ENCODE results near the gene DPF3.

DPF3 gene

DNA sequence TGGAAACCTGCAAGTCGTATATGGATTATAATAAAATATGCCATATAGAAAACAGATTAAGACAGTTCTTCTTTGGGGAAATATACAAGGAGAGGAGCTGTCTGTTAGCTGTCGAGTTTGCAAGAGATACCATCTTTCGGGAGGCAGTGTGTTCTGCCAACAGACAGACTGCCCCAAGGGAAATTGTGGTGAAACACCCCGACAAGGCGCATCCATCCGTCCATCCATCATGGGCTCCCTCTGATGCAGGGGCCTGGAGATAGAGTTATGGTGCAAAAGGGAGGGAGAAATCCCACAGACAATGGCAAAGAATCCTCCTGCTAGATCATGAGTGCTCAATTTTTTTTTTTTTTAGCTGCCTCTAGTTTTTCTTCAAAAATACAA is 156.3 kb downstream of the DPF3 start:
- DNase-seq, result no peak

DNA sequence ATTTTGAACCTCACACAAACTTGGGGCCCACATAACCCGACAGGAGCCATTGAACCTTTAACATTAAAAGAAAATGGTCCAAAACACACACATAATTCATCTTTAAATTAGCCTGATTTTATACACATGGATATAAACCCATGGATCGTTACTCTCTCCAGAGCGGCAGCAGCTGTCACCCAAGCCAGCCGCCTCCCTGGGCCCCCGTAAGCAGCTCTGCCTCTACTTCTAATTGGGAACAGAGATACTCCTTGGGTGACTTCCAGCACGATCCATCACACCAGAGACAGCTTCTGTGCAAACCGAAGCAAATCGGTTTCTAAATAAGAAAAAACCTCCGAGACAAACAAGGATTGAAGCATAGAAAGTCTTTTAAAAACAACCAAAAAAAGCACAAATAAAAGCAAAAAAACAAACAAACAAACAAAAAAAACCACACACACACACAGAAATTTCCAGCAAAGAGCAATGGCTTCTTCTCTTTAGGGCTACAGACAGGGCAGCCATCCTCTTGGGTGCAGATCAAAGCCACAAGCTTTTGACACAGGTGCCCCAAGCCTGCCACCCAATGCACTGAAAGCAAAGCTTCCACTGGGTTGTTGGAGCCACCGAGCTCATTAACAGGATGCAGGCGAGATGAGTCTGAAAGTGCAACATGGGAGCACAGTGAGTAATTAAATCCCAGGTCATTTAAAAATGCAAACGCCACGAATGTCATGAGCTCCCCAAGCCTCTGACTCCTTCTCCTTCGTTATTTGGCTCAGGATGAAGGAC is 156.9 kb downstream of the DPF3 start:
- DNase-seq, result no peak

DNA sequence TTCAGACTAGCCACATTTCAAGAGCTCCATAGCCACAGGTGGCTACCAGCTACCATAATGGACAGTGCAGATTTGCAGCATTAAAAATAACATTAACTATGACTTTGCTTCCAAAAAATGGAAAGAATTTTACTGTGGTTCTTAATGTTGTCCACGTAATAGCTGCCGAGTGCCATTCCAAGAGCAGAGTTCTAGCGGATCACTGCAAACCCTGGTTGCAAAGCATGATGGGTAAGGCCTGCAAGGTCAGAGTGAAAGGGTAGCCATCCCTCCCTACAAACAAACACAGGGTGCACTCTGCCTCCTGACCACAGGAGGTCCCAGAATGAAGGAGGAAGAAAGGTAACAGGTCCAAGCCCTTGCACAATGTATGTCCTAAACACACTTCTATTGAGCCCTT is 157.6 kb downstream of the DPF3 start:
- DNase-seq, result no peak

DNA sequence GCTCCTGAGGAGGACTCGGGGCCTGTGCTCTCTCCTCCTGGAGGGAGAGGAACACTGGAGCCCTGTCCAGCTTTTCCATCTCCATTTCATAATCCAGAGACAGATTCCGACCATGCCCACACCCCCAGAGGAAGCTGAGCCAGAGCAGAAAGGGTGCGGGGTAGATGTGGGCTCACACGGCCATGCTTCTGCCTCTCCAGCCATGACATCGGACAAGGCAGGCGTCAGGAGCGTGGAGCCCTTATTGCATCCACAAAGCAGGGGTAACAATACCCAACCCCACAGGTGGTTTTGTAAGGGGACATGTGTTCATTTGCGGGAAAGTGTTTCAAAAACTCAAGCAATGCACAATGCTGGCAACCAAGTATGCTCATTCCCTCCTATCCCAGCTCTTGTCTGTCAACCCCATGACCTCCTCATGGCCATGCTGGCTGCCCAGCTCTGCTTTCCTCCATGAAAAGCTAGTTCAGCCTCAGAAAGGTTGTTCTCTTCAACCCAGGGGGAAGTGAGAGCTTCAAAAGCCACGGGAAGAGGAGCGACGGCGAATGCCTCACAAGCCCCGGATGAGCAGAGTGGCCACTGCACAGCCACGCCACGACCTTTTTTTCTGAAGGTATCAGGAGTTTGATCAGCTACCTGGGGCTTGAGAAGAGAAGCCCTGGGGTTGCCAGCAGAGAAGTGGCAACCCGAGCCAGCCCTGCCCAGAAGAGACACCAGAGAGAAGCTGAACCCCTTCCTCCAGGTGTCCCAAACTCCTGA is 161.7 kb downstream of the DPF3 start:
- no peak for DNase-seq

DNA sequence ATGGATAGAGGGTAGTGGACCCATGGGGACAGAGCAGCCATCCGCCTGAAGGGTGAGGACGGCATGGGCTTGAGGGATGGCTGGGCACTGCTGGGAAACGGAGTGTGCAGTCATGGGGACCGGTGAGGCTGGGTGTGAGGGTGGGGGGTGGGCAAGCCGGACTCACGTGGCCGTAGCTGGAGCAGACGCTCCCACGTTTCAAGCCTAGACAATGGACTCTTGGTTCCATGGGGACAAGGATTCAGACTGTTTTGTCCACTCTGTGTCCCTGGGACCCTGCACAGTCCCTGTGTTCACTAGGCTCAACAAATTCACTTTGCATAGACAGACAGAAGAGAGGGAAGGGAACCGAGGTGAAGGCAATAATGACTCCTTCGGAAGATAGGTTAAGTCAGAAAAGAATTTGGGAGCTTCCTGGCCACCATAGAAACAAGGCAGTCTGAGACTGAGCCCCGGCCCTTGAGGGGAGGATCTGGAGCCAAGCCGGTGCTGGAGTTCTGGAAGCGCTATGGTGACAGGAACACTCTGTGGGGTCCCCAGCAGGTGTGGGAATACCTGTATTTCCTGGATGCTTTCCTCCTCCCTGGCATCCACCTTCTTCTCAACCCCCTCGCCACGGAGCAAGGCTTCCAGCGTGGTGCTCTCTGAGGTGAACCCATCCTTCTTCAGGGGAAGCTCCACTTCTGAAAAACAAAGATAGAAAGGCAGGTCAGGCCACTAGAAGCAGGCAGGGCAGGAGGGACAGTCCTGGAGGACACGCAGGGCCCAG is 162.5 kb downstream of the DPF3 start:
- DNase-seq, result no peak

DNA sequence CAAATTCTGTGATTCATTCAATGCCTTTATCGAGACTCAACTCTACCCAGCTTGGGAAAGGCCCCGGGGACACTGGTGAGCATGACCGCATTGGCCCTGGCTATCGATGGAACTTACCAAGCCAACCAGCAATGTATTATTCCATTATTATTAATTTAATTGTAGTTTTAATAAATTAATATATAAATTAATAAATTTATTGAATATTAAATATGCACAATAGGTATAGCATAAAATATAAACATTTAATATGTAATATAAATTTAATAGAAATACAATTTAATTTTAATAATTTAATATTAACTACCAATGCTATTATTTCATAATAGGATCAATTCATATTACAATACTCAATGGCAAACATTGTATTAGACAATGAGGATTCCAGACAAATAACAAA is 163.4 kb downstream of the DPF3 start:
- DNase-seq, result no peak

DNA sequence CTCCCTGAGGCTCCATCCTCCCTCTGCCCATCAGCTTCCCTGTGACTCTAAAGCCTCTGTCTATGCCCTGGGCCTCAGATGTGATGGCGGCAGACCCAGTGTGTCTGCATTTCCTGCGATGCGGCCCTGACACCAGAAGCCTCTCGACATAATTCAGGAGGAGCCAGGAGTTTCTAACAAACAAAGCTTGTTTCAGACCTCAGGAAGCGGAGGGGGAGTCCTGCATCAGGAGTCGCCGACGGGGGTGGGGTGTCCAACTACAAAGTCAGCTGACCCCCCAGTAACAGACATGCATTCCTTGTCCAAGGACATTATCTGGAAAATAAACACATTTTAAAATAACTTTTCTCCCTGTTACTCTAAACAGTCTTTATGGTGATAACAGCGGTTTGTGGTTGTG is 167.5 kb downstream of the DPF3 start:
- no peak for DNase-seq

DNA sequence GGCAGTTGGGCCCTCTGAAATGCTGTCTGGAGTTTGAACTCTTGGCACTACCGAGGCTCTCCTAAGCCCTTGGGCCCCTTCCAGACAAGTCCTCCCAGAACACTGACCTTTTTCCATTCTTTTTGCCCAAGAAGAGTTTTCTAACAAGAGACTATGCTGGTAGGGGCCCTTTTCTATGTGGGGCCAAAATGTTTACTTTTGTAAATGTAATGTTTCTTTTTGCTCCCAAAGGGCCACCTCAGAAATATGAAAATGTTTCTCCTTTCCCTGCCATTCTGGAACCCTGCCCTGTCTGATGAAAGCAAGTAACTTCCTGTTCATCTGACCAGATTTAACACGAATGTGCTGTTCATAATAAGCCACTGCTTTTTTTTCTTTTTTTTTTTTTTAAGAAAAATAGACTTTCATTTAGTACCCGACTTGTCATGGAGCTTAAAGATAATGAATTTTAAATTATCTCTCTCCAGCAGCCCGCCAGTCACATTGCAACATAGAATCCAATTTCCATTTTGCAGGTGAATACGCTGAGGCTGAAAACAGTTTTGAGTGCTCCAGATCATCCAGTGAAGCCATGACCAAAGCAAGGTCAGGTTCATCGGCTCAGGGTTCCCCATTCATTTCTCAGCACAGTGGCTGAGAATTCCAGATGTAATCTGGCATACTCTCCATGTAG is 169.9 kb downstream of the DPF3 start:
- DNase-seq, result no peak

DNA sequence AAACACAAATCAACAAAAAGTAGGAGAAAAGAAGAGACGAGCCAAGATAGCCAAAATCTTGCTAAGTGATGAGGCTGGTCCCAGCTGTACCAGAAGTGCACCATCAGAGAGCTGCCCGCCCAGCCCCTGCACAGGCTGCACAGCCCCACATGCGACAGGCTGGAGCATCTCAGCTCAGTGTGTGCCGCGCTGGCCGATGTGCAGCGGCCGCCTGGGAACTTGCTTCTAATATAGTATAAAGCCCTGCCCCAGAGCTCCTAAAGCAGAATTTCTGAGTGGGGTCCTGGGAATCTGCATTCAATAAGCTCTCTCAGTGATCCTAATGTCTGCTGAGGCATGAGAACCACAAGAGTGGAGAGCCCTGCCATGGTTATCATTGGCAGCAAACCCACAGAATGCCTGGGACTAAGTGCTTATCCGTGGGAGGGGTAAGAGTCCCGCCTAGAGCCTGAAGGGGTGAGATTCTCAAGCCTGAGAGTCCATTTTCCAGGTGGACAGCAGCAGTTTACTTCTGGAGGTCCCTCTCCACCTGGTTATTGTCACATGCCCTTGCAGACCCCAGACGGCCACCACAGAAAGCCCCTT is 171.6 kb downstream of the DPF3 start:
- DNase-seq, result no peak

DNA sequence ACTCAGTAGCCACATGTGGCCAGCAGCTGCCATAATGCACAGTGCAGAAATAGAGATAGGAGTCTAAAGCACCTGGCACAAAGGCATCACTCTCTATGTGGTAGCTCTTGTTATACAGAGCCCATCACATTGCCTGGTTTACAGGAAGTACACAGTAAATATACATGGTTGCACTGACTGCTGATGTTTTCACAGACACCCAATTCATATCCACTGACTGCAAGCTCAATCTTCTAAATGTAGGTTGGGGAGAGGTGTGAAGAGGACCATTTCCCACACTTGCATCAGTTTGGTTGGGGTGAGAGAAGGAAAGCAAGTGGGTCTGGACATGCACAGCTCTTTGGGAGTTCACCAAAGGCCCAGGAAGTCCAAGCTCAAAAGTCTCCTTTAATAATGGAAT is 172.8 kb downstream of the DPF3 start:
- peak; percentile 12 for DNase-seq

DNA sequence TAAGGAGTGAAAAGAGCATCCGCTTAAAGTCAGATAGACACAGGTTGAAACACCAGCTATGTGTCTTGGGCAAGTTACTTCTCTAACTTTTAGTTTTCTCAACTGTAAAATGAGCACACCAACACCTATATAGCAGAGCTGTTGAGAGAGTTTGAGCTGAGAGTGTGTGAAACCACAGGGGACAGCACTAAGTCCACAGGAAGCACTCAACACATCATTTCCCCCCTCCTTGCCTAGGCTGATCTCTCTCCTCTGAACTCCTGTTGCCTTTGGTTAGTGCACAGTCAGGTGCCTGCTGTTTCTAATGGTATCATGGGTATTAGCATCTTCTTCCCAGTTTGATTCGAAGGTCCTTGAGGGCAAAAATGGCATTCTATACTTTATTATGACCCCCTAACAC is 176.7 kb downstream of the DPF3 start:
- no peak for DNase-seq

DNA sequence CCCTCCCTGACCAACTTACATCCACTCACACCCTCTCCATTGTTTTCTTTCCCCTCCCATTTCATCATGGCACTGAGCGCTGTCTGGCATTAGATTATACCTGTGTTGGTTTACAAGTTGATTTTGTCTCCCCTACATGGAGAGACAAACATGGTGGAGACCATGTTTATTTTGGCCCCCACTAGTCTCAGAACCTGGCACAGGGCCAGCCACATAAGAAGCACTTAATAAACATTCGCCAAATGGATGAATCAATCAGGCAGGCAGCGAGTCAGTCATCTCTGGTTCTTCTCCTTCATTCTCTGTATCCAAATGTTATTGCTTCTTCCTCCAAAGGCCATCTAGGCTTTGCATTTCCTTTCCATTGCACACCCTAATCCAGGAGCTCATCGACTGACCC is 177.4 kb downstream of the DPF3 start:
- no peak for DNase-seq

DNA sequence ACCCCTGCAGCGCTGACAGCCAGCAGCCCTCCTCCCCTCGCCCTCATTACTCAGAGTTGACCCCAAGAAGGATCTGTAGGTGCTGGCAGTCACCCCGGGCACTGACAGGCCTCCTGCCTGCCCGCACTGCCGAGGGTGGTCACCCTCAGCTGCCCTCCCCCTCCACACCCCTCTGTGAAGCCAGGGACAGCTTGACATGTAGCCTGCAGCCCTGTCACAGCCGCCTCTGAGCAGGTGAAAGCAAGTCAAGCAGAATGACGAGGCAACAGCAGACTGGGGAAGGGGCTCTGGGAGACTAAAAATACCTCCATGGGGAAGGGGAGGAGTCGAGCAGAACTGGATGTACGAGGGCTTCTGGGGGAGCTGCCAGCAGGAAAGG is 178.1 kb downstream of the DPF3 start:
- DNase-seq, result no peak

DNA sequence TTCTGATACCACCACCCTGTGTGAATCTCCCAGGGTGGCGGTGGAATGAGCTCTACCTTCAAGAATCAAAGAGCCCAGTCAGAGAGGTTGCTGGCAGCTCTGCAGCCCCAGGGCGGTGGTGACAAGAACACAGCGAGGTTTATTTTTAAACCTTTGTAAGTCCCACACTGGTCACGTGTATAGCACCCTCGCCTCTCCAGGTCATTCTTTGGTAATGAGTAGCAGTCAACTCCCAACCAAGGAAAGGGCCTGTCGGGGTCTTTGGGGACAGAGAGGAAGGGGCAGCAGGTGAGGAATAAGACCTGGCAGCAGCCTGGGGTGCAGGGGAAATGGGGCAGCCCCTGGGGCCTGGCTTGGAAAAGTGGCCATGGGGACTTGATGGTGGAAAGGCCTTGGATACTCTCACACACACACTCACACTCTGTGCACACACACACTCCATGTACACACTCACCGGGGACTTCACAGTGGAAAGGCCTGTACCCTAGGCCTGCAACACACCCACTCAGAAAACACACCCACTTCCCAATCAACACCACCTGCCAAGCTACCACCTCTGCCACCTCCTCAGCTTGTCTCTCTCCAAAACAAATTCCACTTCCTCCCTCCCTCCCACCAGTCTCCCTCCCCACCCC is 178.6 kb downstream of the DPF3 start:
- DNase-seq, result no peak

DNA sequence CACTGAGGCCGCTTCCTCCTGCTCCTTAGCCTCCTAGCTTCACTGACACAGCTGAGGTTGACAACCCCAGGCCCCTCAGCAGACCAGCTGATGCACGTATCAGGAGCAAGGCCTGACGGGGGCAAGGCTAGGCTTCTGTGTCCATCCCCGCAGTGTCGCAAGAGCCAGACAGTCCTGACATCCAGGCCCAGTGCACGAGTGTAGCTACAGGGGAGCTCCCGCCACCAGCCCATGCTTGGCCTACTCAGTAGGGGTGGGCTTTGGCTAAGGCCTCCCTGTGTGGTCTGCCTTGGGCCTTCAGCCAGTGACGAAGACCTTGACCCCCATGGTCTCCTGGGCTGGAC is 179.1 kb downstream of the DPF3 start:
- DNase-seq, result no peak

DNA sequence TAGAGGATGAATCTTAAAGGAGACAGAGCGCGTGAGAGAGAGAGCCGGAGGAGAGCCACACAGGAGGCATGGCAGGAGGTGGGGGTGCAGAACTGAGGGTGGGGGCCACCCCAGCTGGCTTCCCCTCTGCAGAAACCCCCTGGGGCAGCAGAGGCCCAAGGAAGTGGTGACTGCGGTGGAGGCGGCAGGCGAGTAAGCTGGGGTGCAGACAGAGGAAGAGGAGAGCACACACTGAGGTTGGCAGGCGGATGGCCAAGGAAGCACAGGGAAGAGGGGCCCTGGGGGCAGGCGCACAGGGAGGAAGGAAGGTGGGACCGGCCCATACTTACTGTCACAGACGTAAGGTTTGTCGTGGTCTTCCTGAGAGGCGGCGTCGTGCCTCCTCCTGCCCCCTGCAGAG is 179.8 kb downstream of the DPF3 start:
- DNase-seq, result no peak

DNA sequence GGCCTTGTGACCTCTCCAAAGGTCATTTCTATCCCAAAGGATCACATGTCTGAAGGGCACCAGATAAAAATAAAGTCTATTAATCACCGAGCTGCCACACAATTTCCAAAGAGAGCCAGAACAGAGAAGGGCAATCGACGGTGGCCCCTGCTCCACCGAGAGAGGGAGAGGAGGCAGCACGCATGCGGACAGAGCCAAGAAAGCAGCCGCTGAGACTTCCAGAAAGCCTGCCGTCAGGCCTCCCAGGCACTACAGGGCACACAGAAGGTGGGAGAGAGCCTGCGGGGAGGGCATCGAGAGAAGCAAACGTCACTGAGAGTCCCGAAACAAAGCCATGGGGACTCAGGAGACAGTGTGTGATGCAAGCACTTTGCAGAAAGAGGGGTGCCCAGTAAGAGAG is 182.0 kb downstream of the DPF3 start:
- no peak for DNase-seq

DNA sequence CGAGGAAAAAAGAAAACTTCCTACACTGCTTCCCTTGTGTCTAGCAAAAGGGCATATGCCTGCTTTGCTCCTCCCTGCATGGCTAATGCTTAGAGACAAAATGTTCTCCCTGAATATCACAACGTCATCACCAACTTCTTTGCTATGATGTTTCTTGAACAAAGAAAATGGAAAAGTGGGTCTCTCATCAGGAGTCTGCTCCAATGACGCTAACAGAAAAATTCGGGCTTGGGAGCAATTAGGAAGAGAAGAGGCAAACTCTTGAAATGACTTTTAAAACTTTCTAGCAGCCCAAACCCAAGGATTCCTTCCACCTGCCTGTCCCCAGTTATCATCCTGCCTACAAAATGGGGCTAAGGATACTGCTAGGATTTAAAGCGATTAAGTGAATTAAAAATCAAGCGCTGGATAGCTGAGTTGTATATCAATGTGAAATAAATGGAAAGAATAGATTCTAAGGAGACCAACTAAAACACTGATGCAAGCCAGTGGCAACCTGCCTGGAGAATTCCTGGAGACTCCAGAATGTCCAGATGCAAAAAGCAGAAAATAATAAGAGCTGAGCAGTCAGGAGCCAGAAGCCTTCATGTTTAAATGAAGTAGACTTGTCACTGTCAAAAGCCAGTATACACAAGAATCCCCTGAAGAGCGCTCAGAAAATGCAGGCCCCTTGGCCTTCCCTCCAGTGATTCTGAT is 183.8 kb downstream of the DPF3 start:
- DNase-seq, result no peak

DNA sequence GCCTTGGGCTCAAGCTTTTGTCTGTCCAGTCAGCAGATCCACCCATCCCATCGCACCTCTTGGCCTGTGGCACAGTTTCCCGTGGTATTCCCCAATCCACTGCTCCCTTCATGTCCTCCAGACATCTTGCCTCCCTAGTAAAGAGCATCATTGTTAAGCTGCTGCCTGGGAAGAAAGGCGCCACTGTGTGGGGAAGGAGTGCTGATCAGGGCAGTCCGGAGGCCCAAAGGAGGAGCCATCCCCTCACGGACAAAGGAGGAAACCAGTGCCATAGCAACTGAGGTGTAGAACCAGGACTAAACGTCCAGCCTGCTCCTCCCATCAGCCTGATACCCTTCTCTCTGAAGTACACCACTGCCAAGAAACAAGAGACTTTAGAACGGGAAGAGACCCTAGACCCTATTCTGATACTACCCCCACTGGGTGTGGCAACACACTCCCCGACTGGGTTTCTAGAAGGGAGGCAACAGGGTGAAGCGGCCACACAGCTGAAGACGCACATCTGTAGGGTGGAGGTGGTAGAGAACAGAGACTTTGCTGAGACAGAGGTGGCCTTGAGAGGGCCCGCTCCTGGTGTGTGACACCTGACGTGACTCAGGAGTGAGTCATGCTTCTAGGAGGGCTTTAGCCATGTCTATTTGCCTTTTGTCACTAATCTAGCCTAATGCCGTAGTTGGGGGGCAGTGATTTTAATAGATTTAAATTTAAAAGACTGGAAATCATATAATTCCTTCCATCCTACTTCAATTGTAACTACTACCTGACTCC is 185.0 kb downstream of the DPF3 start:
- peak; percentile 64 for DNase-seq

DNA sequence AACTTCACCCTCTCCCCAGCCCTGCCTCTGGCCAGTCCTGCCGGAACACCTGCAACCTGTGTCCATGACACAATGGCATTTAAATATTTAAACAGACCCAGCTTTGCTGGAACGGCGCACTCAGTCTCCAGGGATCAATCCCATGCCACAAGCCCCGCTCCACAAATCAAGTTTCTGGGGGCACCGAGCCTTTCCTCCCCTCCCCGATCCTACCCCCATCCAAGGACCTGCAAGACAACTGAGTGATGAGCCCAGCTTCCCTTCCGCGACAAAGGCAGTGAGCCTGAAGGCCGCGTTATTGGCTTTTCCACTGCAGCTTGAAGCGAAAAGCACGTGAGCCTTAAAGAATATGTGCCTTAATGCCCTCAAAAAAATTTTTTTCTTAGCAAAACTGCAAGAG is 185.7 kb downstream of the DPF3 start:
- no peak for DNase-seq

DNA sequence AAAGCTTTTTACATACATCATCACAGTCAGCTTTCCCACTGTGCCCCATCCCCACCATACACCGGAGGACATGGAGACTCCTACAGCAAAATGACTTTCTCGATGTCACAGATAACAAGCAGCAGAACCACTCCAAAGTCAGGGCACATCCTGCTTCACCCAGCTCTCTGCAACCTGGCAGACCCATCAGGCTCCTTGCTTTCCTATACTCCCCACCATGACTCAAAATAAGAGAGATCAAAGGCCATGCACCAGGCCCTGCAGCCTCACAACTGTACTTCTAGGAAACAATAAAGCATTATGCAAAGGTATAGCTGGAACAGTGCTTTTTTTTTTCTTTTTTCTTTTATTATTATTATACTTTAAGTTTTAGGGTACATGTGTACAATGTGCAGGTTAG is 187.4 kb downstream of the DPF3 start:
- DNase-seq, result no peak

Data from NK-92 treated with Interleukin-12 subunit alpha and Interleukin-12 subunit beta, amount 100 ng/mL, for 24 hours (cell line).